Cardiac fibroblast (primary cell): Measurements from ENCODE around the gene NGRN.
"Not testable (repeated sequence)": the region's sequence is repeated elsewhere in the genome, so short reads cannot be mapped to it uniquely, and the experiment has no call there.

Experiments
- DNase-seq, 2 donors: peaks; one replicate each; pipeline versions ENCODE4 v3.0.0 to v3.0.0-alpha.2; 2010; ENCODE audit warnings: low read depth in 2 of 2
- H3K4me3 ChIP-seq, 2 donors: replicated peaks in 1 of 2; 1 replicate in 1 of 2; 2 replicates in 1 of 2; pipeline ENCODE4 v1.5.1; 2011; ENCODE audit warnings: low read depth in 2 of 2, low read length in 2 of 2, mild to moderate bottlenecking in 2 of 2, moderate library complexity in 1 of 2
- CTCF ChIP-seq: IDR thresholded peaks from one replicate; pipeline ENCODE4 v1.5.1; 2011; ENCODE audit warnings: low read depth, mild to moderate bottlenecking, low read length, inconsistent platforms

Gene NGRN

DNA sequence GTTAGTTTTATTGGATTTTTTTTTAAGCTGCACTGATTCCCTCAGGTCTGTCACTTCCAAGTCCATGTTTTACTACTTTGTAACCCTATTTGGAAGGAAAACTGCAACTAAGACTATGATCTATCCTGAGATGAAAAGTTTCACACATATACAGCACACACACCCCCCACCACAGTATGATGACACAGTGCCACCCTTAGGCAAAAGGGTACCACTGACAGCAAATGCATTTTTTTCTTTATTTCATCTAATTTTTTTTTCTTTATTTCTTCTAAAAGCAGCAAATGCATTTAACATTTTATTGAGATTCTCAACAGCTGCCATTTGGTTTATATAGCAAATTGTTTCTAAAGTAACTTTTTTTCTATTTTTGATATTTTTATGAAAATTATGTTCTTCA is 21.2 kb downstream of the NGRN start:
- H3K4me3 ChIP-seq: no peak overlapping the region
- DNase-seq: peak; percentile 38 to 66
- no peak for TF ChIP-seq CTCF

- no peak for TF ChIP-seq CTCF
- no peak for DNase-seq
- H3K4me3 ChIP-seq: no peak overlapping the region
Observed at GRCh38 chr15:90287101-90287500, 21.6 kb downstream of the NGRN start.

DNA sequence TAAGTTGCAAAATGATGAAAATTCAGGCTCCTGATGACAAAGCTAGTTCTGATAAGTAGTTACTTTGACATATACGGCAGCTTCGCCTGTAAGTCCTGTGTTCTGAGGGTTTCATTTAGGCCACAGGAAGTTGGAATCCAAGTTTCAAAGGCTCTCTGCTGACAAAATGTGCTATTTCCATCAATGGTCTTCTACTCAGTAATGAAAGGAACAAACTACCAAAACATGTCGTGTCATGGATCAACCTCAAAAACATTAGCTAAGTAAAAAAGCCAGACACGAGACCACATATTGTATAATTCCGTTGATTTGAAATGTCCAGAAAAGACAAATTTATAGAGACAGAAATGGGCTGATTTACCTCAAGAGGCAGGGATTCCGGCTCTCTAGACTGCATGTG is 22.5 kb downstream of the NGRN start:
- no peak overlapping the region for H3K4me3 ChIP-seq
- no peak for TF ChIP-seq CTCF
- DNase-seq: no peak

DNA sequence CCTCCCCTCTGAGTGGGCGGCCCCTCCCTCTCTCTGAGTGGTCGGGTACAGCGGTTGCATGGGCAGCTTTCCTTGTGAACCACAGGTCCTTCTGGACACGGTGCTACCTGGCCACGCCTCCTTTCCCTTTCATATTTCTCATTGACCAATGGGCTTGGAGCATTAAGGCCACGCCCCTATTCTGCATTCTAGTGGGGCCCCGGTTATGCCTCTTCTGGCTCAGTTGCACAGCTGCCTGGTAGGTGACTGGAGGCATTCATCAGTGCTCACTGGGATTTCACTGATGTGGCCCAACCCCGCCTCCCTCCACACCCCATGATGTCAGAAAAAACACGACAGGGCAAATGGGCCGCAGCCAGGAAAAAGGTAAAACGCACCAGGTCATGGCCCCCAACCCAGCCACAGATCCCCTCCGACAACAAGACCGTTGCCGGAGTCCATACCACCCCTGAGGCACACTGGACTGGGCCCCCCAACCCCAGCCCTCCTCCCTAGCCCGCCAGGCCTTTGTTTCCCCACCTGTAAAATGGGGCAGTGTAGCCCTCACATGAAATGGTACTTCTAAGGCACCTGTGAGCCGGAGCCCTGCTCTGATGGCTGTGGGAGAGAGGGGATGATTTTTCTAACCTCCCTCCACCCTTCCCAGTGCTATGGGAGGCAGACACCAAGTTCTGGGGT is 26.3 kb downstream of the NGRN start:
- no peak for TF ChIP-seq CTCF
- no peak overlapping the region for H3K4me3 ChIP-seq
- peak in 1 of 2 donors; percentile 33 for DNase-seq

DNA sequence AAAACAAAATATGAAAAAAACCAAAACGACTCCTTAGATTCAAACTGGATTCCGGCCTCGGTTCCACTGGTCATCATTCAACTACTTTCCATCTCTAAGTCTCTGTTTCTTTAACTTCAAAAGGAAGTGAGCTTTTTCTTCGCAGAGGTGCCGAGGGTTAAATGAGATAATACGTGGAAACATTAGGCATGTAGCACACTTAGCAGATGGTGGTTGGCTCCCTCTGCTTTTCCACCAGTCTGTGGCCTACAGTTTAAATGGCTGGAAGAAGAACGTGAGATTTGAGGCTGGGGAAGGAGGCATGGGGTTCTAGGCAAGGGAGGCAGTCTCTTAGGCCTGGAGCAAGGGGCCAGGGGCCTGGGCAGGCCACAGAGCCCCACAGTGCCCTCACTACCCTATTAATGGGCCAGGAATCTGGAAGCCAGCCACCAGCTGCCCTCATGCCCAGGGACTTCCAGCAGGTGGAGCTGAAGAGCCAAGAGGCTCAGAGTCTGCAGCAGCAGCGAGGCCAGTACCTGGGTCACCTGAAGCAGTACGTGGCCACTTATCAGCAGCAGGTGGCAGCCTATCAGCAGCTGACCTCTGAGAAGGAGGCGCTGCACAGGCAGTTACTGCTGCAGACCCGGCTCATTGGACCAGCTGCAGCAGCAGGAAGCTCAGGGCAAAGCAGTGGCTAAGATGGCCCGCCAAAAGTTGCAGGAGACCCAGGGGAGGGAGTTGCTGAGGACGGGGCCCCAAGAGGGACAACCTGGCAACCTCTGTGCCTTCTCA is 27.8 kb downstream of the NGRN start:
- H3K4me3 ChIP-seq: not testable (repeated sequence)
- peak; percentile 55 to 56 for DNase-seq
- peak; percentile 86 for TF ChIP-seq CTCF

DNA sequence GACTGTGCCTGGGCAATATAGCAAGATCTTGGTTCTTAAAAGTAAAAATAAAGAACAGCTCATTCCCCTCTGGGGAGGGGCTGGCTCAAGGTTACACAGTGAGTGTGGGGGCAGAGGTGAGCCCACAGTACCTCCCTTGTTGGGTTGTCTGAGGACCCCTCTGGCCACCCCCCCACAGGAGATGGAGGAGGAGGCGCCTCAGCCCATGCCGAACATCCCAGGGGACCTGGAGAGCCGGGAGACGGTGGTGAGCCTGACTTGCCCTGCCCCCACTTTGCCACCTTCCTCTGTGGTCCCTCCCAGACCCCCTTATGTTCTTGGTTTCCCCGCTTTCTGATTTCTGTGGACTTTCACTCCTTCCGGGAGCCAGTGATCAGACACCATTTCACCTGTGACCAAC is 28.7 kb downstream of the NGRN start:
- TF ChIP-seq CTCF: no peak
- no peak overlapping the region for H3K4me3 ChIP-seq
- no peak for DNase-seq
